ENCODE measurements around the gene AP5S1.
"Not testable (repeated sequence)": the region's sequence is repeated elsewhere in the genome, so short reads cannot be mapped to it uniquely, and the experiment has no call there.

AP5S1 gene, protein sequence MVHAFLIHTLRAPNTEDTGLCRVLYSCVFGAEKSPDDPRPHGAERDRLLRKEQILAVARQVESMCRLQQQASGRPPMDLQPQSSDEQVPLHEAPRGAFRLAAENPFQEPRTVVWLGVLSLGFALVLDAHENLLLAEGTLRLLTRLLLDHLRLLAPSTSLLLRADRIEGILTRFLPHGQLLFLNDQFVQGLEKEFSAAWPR

DNA sequence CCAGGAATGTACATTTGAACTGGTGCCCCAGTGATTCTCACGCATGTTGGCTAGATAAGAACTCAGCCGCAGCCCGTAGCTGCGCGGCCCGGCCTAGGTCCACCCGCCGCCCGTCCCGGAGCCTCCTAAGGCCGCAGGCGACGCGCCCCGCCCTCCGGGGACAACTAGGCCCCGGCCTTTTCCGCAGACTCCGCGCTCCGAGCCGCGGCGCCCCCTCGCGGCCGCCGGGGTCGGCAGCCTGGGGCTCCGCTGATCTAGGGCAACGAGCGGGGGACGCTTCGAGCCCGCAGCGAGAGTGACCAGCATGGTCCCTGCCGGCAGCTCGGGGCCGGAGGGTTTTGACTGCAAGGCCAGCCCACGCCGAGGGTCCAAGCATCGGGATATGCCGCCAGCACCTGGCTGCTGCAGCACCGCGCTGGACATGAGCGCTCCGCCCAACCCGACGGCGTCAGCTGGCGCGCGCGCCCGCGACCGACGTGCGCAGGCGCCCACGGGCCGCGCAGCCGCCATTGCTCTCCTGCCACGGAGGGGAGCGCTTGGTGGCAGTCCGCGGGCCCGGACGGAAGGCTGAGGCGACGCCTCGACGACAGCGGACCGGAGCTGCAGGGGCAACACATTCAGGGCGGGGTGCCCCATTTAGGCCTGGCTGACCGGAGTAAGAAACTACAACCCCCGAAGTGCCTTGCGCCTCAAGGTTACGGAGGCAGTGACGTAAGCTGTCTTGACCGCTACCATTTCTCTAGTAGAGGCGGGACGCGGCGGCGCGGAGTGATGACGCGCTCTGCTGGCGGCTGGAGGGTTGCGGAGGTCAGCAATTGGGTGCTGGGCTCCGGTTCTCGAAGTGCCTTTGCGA is at the start of gene AP5S1:
AP5S1 (plus strand) TSS at position 500 of the 853 bp plus-strand sequence. CDS start 1,571 bp downstream, outside the sequence.
- DNase-seq (ENCODE audit: low read depth) = peak; percentile 89

DNA sequence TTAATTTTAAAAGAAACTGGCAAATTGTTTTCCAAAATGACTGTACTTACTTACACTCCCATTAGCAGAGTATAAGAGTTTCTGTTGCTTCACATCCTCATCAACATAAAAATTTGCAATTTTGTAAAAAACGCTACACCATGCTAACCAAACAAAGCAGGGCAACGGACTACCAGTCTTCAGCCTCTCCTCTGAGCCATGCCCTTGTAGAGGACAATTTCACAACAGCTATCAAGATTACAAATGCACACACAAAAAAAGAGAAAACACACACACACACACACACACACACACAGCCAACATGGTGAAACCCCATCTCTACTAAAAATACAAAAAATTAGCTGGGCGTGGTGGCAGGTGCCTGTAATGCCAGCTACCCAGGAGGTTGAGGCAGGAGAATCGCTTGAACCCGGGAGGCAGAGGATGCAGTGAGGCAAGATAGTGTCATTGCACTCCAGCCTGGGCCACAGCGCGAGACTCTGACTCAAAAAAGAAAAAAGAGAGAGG is 48.7 kb upstream of the AP5S1 start:
- DNase-seq (ENCODE audit: low read depth) = no peak

DNA sequence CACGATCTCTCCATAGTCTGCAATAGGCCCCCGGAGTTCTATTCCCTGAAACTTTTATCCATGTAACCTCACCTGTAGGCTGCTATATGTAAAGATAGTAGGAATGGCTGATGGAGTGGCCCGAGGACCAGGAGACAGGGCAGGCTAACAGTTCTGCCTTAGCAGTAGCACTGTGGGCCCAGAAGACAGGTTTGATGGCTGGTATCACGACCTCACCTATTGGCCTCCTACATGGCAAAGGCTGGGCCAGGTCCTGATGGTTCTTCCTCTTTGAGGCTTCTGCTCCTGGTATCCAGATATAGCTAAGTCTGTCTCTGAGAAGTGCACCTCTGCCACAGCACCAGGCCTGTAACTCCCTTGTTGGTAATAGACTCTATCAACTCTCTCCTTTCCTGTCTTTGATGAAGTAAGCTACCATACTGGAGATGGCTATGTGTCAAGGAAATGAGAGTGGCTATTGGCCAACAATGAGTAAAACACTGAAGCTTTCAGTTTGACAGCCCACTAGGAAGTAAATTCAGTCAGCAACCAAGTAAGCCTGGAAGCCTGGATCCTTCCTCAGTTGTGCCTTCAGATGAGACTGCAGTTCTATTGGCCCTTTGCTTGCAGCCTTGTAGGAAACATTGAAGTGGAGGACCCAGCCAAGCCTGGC is 44.8 kb upstream of the AP5S1 start:
- no peak for DNase-seq (ENCODE audit: low read depth)

DNA sequence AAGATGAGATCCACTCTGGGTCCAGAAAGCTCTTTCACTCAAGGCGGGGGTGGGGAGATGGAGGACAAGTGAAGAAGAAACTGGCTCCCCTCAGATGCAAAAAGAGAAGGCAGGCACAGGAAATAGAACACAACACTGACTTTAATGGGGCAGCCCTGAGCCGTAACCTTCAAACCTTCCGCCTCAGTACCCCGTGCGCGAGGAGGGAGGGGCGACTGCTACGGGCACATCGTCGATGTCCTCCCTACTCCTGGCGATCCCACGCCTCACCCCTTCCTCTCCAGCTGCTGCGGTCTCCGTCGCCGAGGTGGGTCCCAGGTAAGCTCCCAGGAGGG is 43.0 kb upstream of the AP5S1 start:
- no peak for DNase-seq (ENCODE audit: low read depth)

DNA sequence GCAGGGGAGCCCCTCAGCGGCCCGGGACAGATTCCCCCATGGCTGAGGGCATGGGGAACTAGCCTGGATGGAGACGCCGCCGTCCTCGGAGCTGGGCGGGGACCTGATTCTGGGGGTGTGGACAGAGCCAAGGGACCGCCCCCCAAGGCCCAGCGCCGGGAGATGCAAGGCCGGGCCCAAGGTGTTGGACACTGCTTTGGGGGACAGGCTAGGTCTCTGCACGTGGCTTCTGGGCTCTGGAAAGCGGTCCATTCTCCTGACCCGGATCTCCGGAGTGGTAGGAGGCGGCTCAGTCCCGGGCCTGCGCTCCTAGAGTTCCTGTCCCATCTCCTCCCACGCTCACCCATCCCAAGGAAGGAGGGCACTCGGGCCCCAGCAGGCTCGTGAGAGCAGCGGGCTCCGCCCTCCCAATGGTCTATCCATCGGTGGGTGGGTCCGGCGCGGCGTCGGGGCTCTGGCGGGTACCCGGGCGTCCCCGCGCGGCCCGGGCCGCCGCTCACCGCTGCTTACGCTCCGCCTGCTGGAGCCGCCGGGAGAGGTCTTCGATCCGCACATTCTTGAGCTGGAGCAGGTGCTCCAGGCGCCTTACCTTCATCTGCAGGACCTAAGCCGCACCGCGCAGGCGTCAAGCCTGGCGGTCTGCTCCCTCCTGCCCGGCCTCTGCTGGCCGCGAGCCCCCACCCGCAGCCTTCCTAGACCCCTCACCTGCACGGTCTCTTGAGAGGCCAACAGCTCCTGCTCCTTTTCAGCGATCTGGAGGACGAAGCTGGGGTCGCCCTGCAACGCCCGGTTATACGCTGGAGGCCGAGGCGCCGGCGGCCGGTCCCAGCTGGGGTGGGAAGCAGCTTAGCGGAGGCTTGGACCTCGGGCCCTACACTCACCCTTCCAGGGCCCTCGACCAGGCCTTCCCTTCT is 42.4 kb upstream of the AP5S1 start:
- DNase-seq (ENCODE audit: low read depth) = peak; percentile 47

DNA sequence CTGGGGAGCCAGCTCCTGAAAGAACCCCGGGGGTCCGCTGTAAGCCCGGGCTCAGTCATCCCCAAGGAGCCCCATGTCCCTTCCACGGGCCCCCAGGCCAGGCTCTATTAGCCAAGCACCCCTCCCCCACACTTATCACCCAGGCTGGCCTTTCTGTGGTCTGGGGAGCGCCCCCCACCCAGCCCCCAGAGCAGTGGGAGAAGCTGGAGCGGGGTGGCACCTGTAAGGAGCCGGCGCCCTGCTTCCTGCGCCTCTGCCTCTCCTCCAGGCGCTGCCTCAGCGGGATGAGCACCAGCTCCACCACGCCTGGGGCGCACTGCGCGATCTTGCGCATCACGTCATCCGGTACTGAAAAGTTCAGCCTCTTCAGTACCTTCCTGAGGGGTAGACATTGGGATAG is 41.4 kb upstream of the AP5S1 start:
- DNase-seq (ENCODE audit: low read depth) = no peak

DNA sequence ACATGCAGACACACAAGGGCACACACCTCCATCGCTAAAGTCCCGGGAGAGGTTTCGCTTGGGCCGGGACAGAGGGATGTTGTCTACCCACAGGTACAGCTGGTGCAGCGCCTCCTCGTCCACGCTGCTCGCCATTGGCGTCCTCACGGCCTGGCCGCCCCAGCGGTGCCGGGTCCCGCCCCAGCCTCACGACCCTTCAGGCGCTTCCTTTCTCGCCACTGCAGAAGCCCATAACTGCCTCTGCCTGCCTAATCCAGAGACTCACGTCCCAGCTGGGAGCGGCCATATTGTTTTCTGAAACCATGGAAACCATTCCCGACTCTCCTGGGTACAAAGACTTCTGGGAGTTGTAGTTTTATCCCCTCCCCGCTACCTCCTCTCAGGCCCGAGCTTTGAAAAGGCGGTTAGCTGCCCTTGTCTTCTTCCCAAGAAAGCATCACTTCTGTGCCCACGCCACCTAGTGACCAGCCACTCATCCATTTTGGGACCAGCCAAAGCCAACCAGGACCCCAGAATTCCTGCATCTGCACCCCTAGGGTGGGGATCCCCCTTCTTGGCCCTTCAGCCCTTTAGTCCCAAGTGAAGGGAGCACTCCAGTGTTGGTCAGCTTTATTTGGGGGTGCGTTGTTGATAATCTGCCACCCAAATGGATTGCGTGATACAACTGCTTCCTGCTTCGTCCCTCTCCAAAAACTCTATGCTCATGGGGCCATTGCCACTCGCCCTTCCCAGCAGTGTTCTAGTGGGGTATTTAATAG is 39.0 kb upstream of the AP5S1 start, which contains the start of gene SPEF1:
SPEF1 (minus strand) TSS at position 296 of the 758 bp plus-strand sequence; CDS start at position 135, 161 bp downstream.
- no peak for DNase-seq (ENCODE audit: low read depth)

DNA sequence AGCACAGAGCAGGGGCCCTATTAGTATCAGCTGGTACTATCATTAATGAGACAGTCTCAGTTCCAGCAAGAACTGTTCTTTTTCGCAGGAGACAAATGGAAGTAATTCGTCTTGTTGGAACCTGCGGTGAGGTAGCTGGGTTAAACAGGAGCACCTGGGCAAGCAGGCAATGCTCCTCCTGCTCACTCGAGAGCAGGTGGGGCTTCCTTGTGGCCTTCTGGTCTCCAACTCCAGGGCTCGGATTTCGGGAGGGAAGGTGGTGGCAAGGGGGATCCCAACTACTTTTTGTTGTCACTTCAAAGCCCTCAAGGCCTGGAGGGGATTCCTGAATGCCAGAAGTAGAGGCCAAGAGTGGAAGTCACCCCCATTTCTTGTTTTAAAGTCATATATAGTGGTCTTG is 37.8 kb upstream of the AP5S1 start:
- DNase-seq (ENCODE audit: low read depth) = no peak

DNA sequence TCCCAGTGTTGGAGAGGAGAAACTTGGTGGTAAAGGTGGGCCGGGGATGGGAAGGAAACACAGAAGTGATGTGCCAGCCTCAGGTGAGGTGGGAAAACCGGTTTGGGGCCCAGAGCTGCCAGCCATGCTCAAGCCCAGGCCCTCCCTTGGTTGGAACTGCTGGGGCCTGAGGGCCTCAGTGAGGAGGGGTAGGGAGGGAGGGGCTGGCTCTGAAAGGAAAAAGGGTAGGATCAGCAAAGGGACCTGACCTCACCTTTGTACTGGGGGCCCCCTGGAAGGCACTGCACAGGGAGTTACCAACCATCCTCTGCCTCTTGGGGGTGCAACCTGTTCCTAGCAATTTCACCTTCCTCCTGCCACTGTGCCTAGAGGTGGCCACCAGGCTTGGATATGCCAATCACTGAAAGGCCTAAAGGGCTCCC is 37.3 kb upstream of the AP5S1 start:
- DNase-seq (ENCODE audit: low read depth) = no peak

DNA sequence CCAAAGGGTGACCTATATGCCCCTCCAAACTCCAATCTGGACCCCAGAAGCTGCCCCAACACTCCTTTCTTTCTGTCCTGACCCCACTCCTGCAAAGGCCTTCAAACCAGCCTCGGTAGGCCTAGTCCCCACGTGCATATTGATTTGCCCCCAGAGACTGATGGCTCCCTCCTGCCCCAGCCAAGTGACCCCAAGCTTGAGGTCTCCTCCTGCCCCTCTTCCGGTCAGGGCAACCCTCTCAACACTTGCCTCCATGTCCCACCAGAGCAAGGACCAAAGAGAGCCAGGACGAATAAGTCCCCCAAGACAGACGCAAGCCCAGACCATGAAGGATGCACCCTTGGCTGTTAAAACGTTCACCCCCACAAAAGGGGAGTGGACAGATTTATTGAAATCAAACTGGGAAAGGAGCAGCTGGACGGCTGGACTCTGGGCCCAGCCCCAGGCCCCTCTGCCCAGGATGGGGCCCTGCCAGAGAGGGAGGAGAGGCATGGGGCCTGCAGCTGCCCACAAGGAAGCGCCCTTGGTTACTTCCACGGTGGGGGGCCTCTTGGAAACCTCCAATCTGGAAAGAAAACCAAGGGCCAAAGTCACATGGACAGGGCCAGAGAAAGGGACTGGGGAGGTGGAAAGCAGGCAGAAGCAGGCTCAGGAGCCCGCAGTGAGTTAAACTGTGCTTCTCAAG is 36.7 kb upstream of the AP5S1 start:
- DNase-seq (ENCODE audit: low read depth) = no peak

DNA sequence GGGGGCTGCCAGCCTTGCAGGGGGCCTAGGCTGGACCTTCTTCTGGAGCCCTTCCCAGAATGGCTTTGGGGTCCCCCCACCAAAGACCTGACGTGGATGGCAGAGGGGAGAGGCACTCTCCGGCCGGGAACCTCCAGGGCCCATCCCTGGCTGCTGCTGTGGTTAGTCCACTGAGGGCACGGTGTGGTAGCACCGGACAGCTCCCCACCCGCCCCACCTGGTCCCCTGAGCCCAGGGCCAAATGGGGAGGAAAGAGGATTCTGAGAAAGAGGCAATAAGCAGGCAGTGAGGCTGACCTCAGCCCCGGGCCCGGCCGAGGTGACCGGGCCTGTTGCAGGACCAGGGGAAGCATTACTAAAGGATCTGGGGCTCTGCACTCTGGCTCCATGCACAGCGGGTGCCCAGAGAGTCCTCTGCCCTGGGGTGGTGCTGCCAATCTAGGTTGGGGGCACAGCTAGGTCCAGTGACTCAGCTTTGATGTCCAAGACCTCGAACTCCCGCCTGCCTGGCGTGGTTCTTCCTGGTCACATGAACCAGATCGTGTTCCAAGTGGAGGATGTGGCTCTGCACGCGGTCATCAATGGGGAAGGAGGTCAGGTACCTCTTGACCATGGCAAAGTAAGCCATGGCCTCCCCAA is 36.0 kb upstream of the AP5S1 start:
- DNase-seq (ENCODE audit: low read depth) = no peak

DNA sequence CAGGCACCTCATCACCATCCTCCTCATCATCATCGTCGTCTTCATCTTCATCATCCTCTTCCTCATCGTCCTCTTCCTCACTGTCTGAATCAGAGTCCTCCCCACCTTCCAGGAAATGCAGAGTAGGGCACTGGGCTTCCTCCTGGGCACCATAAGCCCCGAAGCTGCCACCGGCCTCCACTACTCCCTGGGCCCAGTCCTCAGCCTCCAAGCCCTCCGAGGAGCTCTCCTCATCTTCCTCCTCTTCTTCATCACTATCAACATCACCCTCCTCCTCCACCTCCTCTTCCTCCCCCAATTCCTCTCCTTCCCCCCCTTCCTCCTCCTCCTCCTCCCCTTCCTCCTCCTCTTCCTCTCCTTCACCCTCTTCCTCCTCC is 35.5 kb upstream of the AP5S1 start:
- DNase-seq (ENCODE audit: low read depth) = no peak

DNA sequence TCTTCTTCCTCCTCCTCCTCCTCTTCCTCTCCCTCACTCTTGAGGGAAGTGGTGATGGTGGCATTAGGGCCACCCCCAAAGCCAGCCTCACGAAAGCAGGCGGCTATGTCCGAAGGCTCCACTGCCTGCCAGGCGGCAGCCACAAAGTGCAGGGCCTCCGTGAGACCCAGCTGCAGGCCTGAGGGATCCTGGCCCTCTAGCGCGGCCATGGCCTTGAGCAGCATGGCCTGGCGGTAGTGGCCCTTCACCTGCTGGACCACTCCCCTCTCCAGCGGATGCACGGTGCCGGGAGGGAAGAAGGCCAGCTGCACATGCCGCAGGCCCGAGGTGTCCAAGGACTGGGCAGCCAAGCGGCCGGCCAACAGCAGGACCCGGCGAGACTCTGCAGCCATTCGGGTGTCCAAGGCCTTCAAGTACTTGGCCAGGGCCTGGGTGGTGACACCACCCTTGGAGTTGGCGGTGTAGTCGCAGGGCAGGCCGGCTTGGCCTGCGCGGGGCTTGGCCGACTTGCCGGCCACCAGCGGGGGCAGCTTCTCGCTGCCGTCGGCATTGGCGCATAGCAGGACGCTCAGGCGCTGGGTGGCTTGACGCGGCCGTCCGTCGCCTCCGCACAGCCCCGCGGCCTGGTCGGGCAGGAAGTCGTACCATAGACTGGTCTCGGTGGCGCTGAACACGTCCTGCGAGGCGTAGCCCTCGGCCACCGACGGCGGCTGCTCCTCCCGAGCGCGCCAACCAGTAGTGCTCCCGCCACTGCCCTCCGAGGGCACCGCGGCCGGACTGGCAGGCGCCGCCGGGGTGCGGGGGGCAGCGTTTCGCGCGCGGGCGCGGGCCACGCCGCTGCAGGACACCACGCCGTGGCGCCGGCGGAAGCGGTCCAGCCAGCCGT is 34.9 kb upstream of the AP5S1 start:
- no peak for DNase-seq (ENCODE audit: low read depth)

DNA sequence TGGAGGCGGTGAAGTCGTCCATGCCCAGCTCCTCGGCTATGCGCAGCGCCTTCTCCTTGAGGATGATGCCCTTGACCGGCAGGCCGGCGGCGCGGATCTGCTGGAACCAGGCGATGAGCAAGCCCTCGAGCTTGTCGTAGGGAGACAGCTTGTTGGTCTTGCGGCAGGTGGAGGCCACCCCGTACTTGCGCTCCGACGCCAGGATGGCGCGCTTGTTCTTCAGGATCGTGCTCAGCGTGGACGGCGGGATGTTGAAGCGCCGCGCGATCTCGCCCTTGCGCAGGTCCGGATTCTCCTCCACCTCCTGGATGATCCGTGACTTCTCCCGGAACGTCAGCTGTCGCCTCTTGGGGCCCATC is 34.2 kb upstream of the AP5S1 start:
- DNase-seq (ENCODE audit: low read depth) = no peak

DNA sequence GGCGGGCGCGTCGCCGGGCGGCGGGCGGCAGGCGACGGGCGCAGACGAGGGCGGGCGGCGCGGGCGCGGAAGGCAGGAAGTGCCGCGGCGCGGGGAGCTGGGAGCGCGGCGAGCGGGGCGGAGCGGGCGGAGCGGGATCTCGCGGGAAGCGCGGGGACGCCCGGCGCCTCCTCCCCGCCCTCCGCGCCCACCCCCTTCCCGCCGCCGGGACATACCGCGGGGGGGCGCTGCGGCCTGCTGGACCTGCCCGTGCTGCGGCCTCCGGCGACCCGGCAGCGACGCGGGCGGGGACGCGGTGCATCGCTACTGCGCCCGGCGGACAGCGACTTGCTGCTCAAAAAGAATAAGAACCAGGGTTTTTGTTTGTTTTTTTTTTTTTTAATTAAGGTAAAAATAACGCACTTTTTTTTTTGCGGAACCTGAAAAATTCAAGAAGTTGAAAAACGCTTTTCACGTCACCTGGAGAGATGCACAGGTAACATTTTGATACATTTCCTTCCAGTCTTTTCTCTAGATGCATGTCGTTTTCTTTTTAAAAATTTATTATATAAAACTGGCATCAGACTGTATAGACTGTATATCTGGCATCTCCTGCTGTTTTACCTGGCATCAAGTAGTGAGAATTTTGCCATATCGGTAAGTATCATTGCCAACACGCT is 33.6 kb upstream of the AP5S1 start, which contains the start of gene CENPB:
CENPB (minus strand) TSS at position 76 of the 659 bp plus-strand sequence. CDS start 257 bp downstream, outside the sequence.
- DNase-seq (ENCODE audit: low read depth) = peak; percentile 95

DNA sequence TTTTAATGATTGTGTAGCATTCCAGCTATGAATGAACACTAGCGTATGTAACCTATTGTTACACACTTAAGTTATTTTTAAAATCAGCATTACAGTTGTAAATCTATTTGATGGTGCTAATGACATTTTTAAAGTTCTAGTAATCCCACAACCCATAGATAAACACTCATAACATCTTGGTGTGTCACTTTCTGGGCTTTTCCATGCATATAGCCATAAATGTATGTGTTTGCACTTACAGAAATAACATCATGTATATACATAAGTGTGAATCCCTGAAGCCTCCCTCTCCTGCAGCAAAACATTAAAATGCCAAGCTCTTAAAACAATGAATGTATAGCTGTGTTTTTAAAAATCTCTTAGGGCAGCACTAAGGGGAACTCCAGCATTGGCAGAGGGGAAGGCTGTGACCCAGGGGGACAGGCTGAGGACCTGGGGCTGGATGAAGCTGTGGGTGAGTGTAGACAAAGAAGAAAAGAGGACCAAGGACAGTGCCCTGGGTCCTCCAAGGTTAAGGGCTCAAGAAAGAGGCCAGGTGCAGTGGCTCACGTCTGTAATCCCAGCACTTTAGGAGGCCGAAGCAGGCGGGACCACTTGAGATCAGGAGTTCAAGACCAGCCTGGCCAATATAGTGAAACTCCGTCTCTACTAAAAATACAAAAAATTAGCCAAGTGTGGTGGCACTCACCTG is 32.9 kb upstream of the AP5S1 start:
- DNase-seq (ENCODE audit: low read depth) = no peak

DNA sequence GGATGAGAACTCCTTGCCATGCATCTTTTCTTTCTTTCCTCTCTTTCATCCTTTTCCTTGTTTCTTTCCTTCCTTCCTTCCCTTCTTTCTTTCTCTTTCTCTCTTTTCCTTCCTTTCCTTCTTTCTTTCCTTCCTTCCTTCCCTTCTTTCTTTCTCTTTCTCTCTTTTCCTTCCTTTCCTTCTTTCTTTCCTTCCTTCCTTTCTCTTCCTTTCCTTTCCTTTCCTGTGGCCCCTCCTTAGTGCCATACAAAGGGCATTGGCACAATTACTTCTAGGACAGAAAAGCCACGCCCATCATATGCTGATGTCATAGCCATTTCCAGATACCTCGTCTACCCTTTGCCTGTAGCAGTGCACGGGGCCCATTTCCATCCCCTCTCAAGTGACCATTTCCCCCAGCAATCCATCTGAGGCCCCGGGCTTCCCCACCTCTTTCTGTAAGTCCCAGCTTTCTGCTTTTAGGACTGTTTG is 31.6 kb upstream of the AP5S1 start:
- DNase-seq (ENCODE audit: low read depth) = no peak

DNA sequence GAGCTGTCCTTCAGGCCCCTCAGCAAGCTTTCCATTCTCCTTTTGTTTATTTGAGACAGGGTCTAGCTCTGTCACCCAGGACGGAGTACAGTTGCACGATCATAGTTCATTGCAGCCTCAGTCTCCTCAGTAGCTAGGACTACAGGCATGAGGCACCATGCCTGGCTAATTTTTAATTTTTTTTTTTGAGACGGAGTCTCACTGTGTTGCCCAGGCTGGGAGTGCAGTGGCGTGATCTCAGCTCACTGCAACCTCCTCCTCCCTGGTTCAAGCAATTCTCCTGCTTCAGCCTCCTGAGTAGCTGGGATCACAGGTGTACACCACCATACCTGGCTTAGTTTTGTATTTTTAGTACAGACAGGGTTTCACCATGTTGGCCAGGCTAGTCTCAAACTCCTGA is 31.1 kb upstream of the AP5S1 start:
- not testable (repeated sequence) for DNase-seq (ENCODE audit: low read depth)

Measured in activated T-cell treated with anti-CD3 and anti-CD28 coated beads for 48 hours (primary cell).